Measurements from ENCODE around the gene TCF7L2.

TCF7L2 gene

GRCh38 chr10:112986544-112987190 is 36.6 kb downstream of the TCF7L2 start:
- H3K4me3 ChIP-seq (ENCODE audit: low read depth, low read length) = no peak overlapping the region
- DNase-seq (ENCODE audit: low read depth) = no peak

GRCh38 chr10:112988839-112989406 is 38.9 kb downstream of the TCF7L2 start:
- no peak overlapping the region for H3K4me3 ChIP-seq (ENCODE audit: low read depth, low read length)
- no peak for DNase-seq (ENCODE audit: low read depth)

GRCh38 chr10:112989826-112990225 is 39.8 kb downstream of the TCF7L2 start:
- no peak for DNase-seq (ENCODE audit: low read depth)
- no peak overlapping the region for H3K4me3 ChIP-seq (ENCODE audit: low read depth, low read length)

GRCh38 chr10:112990271-112990670 is 40.2 kb downstream of the TCF7L2 start:
- DNase-seq (ENCODE audit: low read depth) = no peak
- H3K4me3 ChIP-seq (ENCODE audit: low read depth, low read length) = no peak overlapping the region

- H3K4me3 ChIP-seq (ENCODE audit: low read depth, low read length) = no peak overlapping the region
- DNase-seq (ENCODE audit: low read depth) = no peak
Observed at GRCh38 chr10:112991888-112992491, 41.9 kb downstream of the TCF7L2 start.

- H3K4me3 ChIP-seq (ENCODE audit: low read depth, low read length) = no peak overlapping the region
- no peak for DNase-seq (ENCODE audit: low read depth)
Observed at GRCh38 chr10:112996462-112996861, 46.4 kb downstream of the TCF7L2 start.

GRCh38 chr10:112999102-112999501 is 49.1 kb downstream of the TCF7L2 start:
- DNase-seq (ENCODE audit: low read depth) = no peak

GRCh38 chr10:113000442-113000841 is 50.4 kb downstream of the TCF7L2 start:
- DNase-seq (ENCODE audit: low read depth) = no peak

More at GRCh38 chr10:112999102-112999501, 49.1 kb downstream of the TCF7L2 start:
- H3K4me3 ChIP-seq (ENCODE audit: low read depth, low read length) = no peak overlapping the region

GRCh38 chr10:113000876-113001598 is 51.0 kb downstream of the TCF7L2 start:
- DNase-seq (ENCODE audit: low read depth) = no peak
- H3K4me3 ChIP-seq (ENCODE audit: low read depth, low read length) = no peak overlapping the region

More at GRCh38 chr10:113000442-113000841, 50.4 kb downstream of the TCF7L2 start:
- H3K4me3 ChIP-seq (ENCODE audit: low read depth, low read length) = no peak overlapping the region

- no peak overlapping the region for H3K4me3 ChIP-seq (ENCODE audit: low read depth, low read length)
Observed at GRCh38 chr10:113001599-113002448, 51.8 kb downstream of the TCF7L2 start.

GRCh38 chr10:113002449-113002777 is 52.4 kb downstream of the TCF7L2 start:
- DNase-seq (ENCODE audit: low read depth) = no peak

More at GRCh38 chr10:113001599-113002448, 51.8 kb downstream of the TCF7L2 start:
- no peak for DNase-seq (ENCODE audit: low read depth)

GRCh38 chr10:113003052-113003451 is 53.0 kb downstream of the TCF7L2 start:
- DNase-seq (ENCODE audit: low read depth) = no peak
- H3K4me3 ChIP-seq (ENCODE audit: low read depth, low read length) = no peak overlapping the region

More at GRCh38 chr10:113002449-113002777, 52.4 kb downstream of the TCF7L2 start:
- H3K4me3 ChIP-seq (ENCODE audit: low read depth, low read length) = no peak overlapping the region

- DNase-seq (ENCODE audit: low read depth) = no peak
- H3K4me3 ChIP-seq (ENCODE audit: low read depth, low read length) = no peak overlapping the region
Observed at GRCh38 chr10:113004069-113004618, 54.1 kb downstream of the TCF7L2 start.

GRCh38 chr10:113005380-113005779 is 55.3 kb downstream of the TCF7L2 start:
- DNase-seq (ENCODE audit: low read depth) = no peak
- no peak overlapping the region for H3K4me3 ChIP-seq (ENCODE audit: low read depth, low read length)

- no peak for DNase-seq (ENCODE audit: low read depth)
Observed at GRCh38 chr10:113006656-113007342, 56.8 kb downstream of the TCF7L2 start.

GRCh38 chr10:113007343-113007771 is 57.3 kb downstream of the TCF7L2 start:
- no peak overlapping the region for H3K4me3 ChIP-seq (ENCODE audit: low read depth, low read length)
- DNase-seq (ENCODE audit: low read depth) = no peak

More at GRCh38 chr10:113006656-113007342, 56.8 kb downstream of the TCF7L2 start:
- H3K4me3 ChIP-seq (ENCODE audit: low read depth, low read length) = no peak overlapping the region

GRCh38 chr10:113007821-113008220 is 57.8 kb downstream of the TCF7L2 start:
- no peak for DNase-seq (ENCODE audit: low read depth)

GRCh38 chr10:113011592-113012374 is 61.7 kb downstream of the TCF7L2 start:
- no peak for DNase-seq (ENCODE audit: low read depth)
- no peak overlapping the region for H3K4me3 ChIP-seq (ENCODE audit: low read depth, low read length)

More at GRCh38 chr10:113007821-113008220, 57.8 kb downstream of the TCF7L2 start:
- H3K4me3 ChIP-seq (ENCODE audit: low read depth, low read length) = no peak overlapping the region

Measured in skeletal muscle cell (primary cell).